Central memory CD4-positive, alpha-beta T cell (primary cell): ENCODE measurements around the gene ZGRF1.
A peak's percentile ranks its signal among the peaks of the same experiment; 100 is the strongest.
"Not testable (repeated sequence)": the region's sequence is repeated elsewhere in the genome, so short reads cannot be mapped to it uniquely, and the experiment has no call there.

Source experiments
- DNase-seq: peaks from one replicate; pipeline ENCODE4 v3.0.0; 2022

ZGRF1 gene

GRCh38 chr4:112516066-112516470 is 120.6 kb downstream of the ZGRF1 start, which contains the start of gene NEUROG2:
TSS of gene NEUROG2 (minus strand) at chr4:112516180. CDS start at chr4:112515475, 705 bp downstream.
- DNase-seq = no peak

- DNase-seq = peak; percentile 50
Observed at GRCh38 chr4:112515198-112516065, 121.3 kb downstream of the ZGRF1 start.

GRCh38 chr4:112514647-112515197 is 122.0 kb downstream of the ZGRF1 start:
- DNase-seq = no peak

GRCh38 chr4:112513971-112514646 is 122.6 kb downstream of the ZGRF1 start:
- no peak for DNase-seq

- no peak for DNase-seq
Observed at GRCh38 chr4:112511803-112512118, 124.9 kb downstream of the ZGRF1 start.

GRCh38 chr4:112511093-112511802 is 125.5 kb downstream of the ZGRF1 start:
- DNase-seq = no peak

GRCh38 chr4:112510291-112511092 is 126.2 kb downstream of the ZGRF1 start:
- DNase-seq = no peak

- DNase-seq = no peak
Observed at GRCh38 chr4:112509243-112510141, 127.2 kb downstream of the ZGRF1 start.

GRCh38 chr4:112508356-112508755 is 128.4 kb downstream of the ZGRF1 start:
- no peak for DNase-seq

GRCh38 chr4:112504807-112505206 is 131.9 kb downstream of the ZGRF1 start:
- DNase-seq = no peak

GRCh38 chr4:112502871-112503270 is 133.8 kb downstream of the ZGRF1 start:
- no peak for DNase-seq

GRCh38 chr4:112492321-112492720 is 144.4 kb downstream of the ZGRF1 start:
- DNase-seq = no peak

- DNase-seq = not testable (repeated sequence)
Observed at GRCh38 chr4:112490808-112491207, 145.9 kb downstream of the ZGRF1 start.
